MCF 10A (cell line): ENCODE measurements around the gene GPAM. TPM values are rescaled to one million over a fixed set of nuclear protein-coding genes. Genes with fewer than 3 reads are reported as not detected.

Source experiments
- BruUV-seq: library from RNA; stranded (reverse); fragments of 400-500 nt; replicated peaks from 2 replicates; lab custom pipeline; 2021; lab: Mats Ljungman, UMichigan
- CTCF ChIA-PET: fragments of 300-600 bp; sonication (Branson Sonifier 250); formaldehyde crosslinking; extraction: SDS; loops from one replicate; lab custom pipeline; 2021; ENCODE audit warnings: antibody characterized with exemption, inconsistent platforms; lab: Yijun Ruan, JAX
- POLR2A ChIA-PET: fragments of 300-600, 350-650 bp; sonication (Branson Sonifier 250); formaldehyde crosslinking; extraction: SDS; loops from one replicate; lab custom pipeline; 2020; ENCODE audit warnings: antibody characterized with exemption, inconsistent platforms; lab: Yijun Ruan, JAX
- DNase-seq: peaks from one replicate; pipeline ENCODE4 v3.0.0-alpha.2; 2018; ENCODE audit not compliant: unreplicated experiment
- H3K27ac Mint-ChIP-seq: one replicate; pipeline ENCODE4 v1.8.0; 2022; ENCODE audit warnings: mild to moderate bottlenecking, low read depth, mixed read lengths; ENCODE audit not compliant: unreplicated experiment
- H3K27me3 Mint-ChIP-seq: one replicate; pipeline ENCODE4 v1.8.0; 2022; ENCODE audit warnings: mixed read lengths; ENCODE audit not compliant: insufficient read depth, unreplicated experiment
- H3K36me3 Mint-ChIP-seq: one replicate; pipeline ENCODE4 v1.8.0; 2022; ENCODE audit warnings: mild to moderate bottlenecking, moderate library complexity, mixed read lengths; ENCODE audit not compliant: insufficient read depth, unreplicated experiment
- H3K4me1 Mint-ChIP-seq: one replicate; pipeline ENCODE4 v1.8.0; 2022; ENCODE audit warnings: mixed read lengths; ENCODE audit not compliant: insufficient read depth, unreplicated experiment
- H3K4me3 Mint-ChIP-seq: one replicate; pipeline ENCODE4 v1.8.0; 2022; ENCODE audit warnings: mild to moderate bottlenecking, moderate library complexity, mixed read lengths; ENCODE audit not compliant: unreplicated experiment
- H3K9me3 Mint-ChIP-seq: one replicate; pipeline ENCODE4 v1.8.0; 2022; ENCODE audit warnings: mixed read lengths; ENCODE audit not compliant: unreplicated experiment
- CTCF ChIP-seq: fragments of 200-600 bp; IDR thresholded peaks from one replicate; pipeline ENCODE4 v1.8.0; 2022; ENCODE audit warnings: antibody characterized with exemption, mild to moderate bottlenecking; ENCODE audit not compliant: unreplicated experiment
- intact Hi-C: fragments of 100-400 bp; cut with micrococcal nuclease; formaldehyde crosslinking; loops from 2 replicates; pipeline ENCODE4 v1.14.1; 2022
- total RNA-seq: library from RNA; stranded (reverse); gene quantifications from 2 replicates; pipeline ENCODE4 v1.2.3, GENCODE V29; 2022

Gene GPAM
- total RNA-seq, 1 experiment from 2014 or later, result 20.4 TPM

- intact Hi-C loops, result no loop called here
- Mint-ChIP-seq H3K9me3 (no peaks in the 10 kb centered on the region), H3K27ac (no peak overlapping the region), H3K36me3 (peaks cover 27% of the 10 kb centered on the region), H3K4me1 (no peaks in the 10 kb centered on the region), H3K27me3 (no peaks in the 10 kb centered on the region), H3K4me3 (no peak overlapping the region)
- ChIA-PET POLR2A (no interaction called here), CTCF (interaction anchor here (0.6 to 1.0 kb wide), 3 partner anchors 17 to 387 kb away, joined by 3 to 4 read pairs (median 4); no protein-coding TSS in a partner anchor)
- no peak for TF ChIP-seq CTCF
- DNase-seq, result no peak
- no TSS peak for BruUV-seq
Observed at GRCh38 chr10:112143420-112143819, 40.1 kb downstream of the GPAM start.

- intact Hi-C loops, result loop anchor here (2.0 kb wide), 1 partner anchor 860 kb away; no protein-coding TSS in a partner anchor
- BruUV-seq, result no TSS peak
- Mint-ChIP-seq H3K9me3 (no peaks in the 10 kb centered on the region), H3K4me3 (no peak overlapping the region), H3K27ac (no peak overlapping the region), H3K27me3 (no peaks in the 10 kb centered on the region), H3K4me1 (no peaks in the 10 kb centered on the region), H3K36me3 (peaks cover 12% of the 10 kb centered on the region)
- no peak for DNase-seq
- ChIA-PET CTCF (interaction anchor here (0.7 to 7.3 kb wide), 19 partner anchors 11 to 1523 kb away, joined by 3 to 113 read pairs (median 3); partner anchors contain the start of gene ADRA2A), POLR2A (interaction anchor here (1.2 kb wide), 1 partner anchor 168 kb away, joined by 4 read pairs; no protein-coding TSS in a partner anchor)
- no peak for TF ChIP-seq CTCF
Observed at GRCh38 chr10:112141292-112141691, 42.3 kb downstream of the GPAM start.

- H3K4me3 Mint-ChIP-seq, result no peak overlapping the region
- no peaks in the 10 kb centered on the region for H3K27me3 Mint-ChIP-seq
- no peaks in the 10 kb centered on the region for H3K9me3 Mint-ChIP-seq
- DNase-seq, result peak; percentile 88
- peak; percentile 92 for TF ChIP-seq CTCF
- no TSS peak for BruUV-seq
- intact Hi-C loops, result loop anchor here (1.0 to 2.0 kb wide), 2 partner anchors 295 to 860 kb away; no protein-coding TSS in a partner anchor
- CTCF ChIA-PET, result interaction anchor here (0.6 to 7.3 kb wide), 30 partner anchors 12 to 1826 kb away, joined by 3 to 113 read pairs (median 3); partner anchors contain the start of gene ADRA2A
- H3K36me3 Mint-ChIP-seq, result peaks cover 10% of the 10 kb centered on the region
- no peak overlapping the region for H3K27ac Mint-ChIP-seq
- no peaks in the 10 kb centered on the region for H3K4me1 Mint-ChIP-seq
- POLR2A ChIA-PET, result interaction anchor here (0.6 kb wide), 3 partner anchors 32 to 1835 kb away, joined by 3 to 4 read pairs (median 3); no protein-coding TSS in a partner anchor
Observed at GRCh38 chr10:112140110-112140970, 43.2 kb downstream of the GPAM start.

- no peak for DNase-seq
- POLR2A ChIA-PET, result interaction anchor here (0.7 to 1.2 kb wide), 2 partner anchors 9 to 10 kb away, joined by 3 to 5 read pairs; no protein-coding TSS in a partner anchor
- H3K4me1 Mint-ChIP-seq, result no peaks in the 10 kb centered on the region
- no peaks in the 10 kb centered on the region for H3K27me3 Mint-ChIP-seq
- intact Hi-C loops, result loop anchor here (5.0 to 10.0 kb wide), 2 partner anchors 1062 to 1524 kb away; partner anchors contain the start of gene ADRA2A
- no peak overlapping the region for H3K4me3 Mint-ChIP-seq
- BruUV-seq, result no TSS peak
- no peak for TF ChIP-seq CTCF
- H3K9me3 Mint-ChIP-seq, result no peaks in the 10 kb centered on the region
- peaks cover 7% of the 10 kb centered on the region for H3K36me3 Mint-ChIP-seq
- no peak overlapping the region for H3K27ac Mint-ChIP-seq
- CTCF ChIA-PET, result interaction anchor here (0.5 to 7.3 kb wide), 20 partner anchors 9 to 1229 kb away, joined by 3 to 113 read pairs (median 5); partner anchors contain the start of gene ADRA2A
Observed at GRCh38 chr10:112139176-112139575, 44.4 kb downstream of the GPAM start.
